Astrocyte (in vitro differentiated cells and primary cell): ENCODE results near the gene CACNB2. TPM values are rescaled to one million over a fixed set of nuclear protein-coding genes. Genes with fewer than 3 reads are reported as not detected.

Source experiments
- DNase-seq: peaks from one replicate; pipeline ENCODE4 v3.0.0-alpha.2; 2010; ENCODE audit warnings: low read depth
- FAIRE-seq: peaks from 2 replicates; lab custom pipeline; 2011; peaks lifted over from hg19 to GRCh38; lab: Jason Lieb, UNC
- H2AFZ ChIP-seq: 2 replicates; pipeline ENCODE4 v1.6.0; 2012; ENCODE audit warnings: low read depth, low read length, inconsistent platforms
- H3K27ac ChIP-seq: 2 replicates; pipeline ENCODE4 v1.5.1; 2011; ENCODE audit warnings: low read depth, low read length, inconsistent platforms
- H3K27me3 ChIP-seq: 2 replicates; pipeline ENCODE4 v1.6.0; 2011; ENCODE audit warnings: low read length, inconsistent platforms; ENCODE audit not compliant: insufficient read depth
- H3K36me3 ChIP-seq: 2 replicates; pipeline ENCODE4 v1.5.1; 2011; ENCODE audit warnings: low read length, inconsistent platforms; ENCODE audit not compliant: insufficient read depth
- H3K4me1 ChIP-seq: 2 replicates; pipeline ENCODE4 v1.5.1; 2011; ENCODE audit warnings: low read length, inconsistent platforms; ENCODE audit not compliant: insufficient read depth
- H3K4me2 ChIP-seq: 2 replicates; pipeline ENCODE4 v1.6.0; 2012; ENCODE audit warnings: low read length, inconsistent platforms
- H3K4me3 ChIP-seq: 2 replicates; pipeline ENCODE4 v1.5.1; 2011; ENCODE audit warnings: low read depth, mild to moderate bottlenecking, low read length, inconsistent platforms; ENCODE audit not compliant: insufficient read depth
- H3K79me2 ChIP-seq: 2 replicates; pipeline ENCODE4 v1.6.0; 2012; ENCODE audit warnings: mild to moderate bottlenecking, low read length, inconsistent platforms; ENCODE audit not compliant: insufficient read depth
- H3K9ac ChIP-seq: 2 replicates; pipeline ENCODE4 v1.6.0; 2012; ENCODE audit warnings: mild to moderate bottlenecking, low read length, inconsistent platforms
- H3K9me3 ChIP-seq: 2 replicates; pipeline ENCODE4 v1.5.1; 2012; ENCODE audit warnings: low read depth, mild to moderate bottlenecking, low read length, inconsistent platforms; ENCODE audit not compliant: insufficient read depth
- H4K20me1 ChIP-seq: 2 replicates; pipeline ENCODE4 v1.6.0; 2012; ENCODE audit warnings: low read length, inconsistent platforms; ENCODE audit not compliant: insufficient read depth
- H3K27ac Mint-ChIP-seq: one replicate; pipeline ENCODE4 v1.8.0; 2021; ENCODE audit warnings: mild to moderate bottlenecking, mixed read lengths; ENCODE audit not compliant: unreplicated experiment
- H3K27me3 Mint-ChIP-seq: one replicate; pipeline ENCODE4 v1.8.0; 2021; ENCODE audit warnings: low read depth, mixed read lengths; ENCODE audit not compliant: unreplicated experiment
- H3K36me3 Mint-ChIP-seq: one replicate; pipeline ENCODE4 v1.8.0; 2021; ENCODE audit warnings: low read depth, mixed read lengths; ENCODE audit not compliant: unreplicated experiment
- H3K4me1 Mint-ChIP-seq: one replicate; pipeline ENCODE4 v1.8.0; 2021; ENCODE audit warnings: low read depth, mixed read lengths; ENCODE audit not compliant: unreplicated experiment
- H3K4me3 Mint-ChIP-seq: one replicate; pipeline ENCODE4 v1.8.0; 2021; ENCODE audit warnings: mild to moderate bottlenecking, moderate library complexity, mixed read lengths; ENCODE audit not compliant: unreplicated experiment
- H3K9me3 Mint-ChIP-seq: one replicate; pipeline ENCODE4 v1.8.0; 2021; ENCODE audit warnings: mild to moderate bottlenecking, mixed read lengths; ENCODE audit not compliant: unreplicated experiment
- EZH2 ChIP-seq: IDR thresholded peaks from 2 replicates; pipeline ENCODE4 v1.6.1; 2012; ENCODE audit warnings: mild to moderate bottlenecking, low read length, inconsistent platforms; ENCODE audit not compliant: insufficient read depth
- total RNA-seq: library from RNA; stranded (reverse); gene quantifications from 2 replicates; pipeline ENCODE4 v1.2.1, GENCODE V29; 2021
- TF ChIP-seq, protein P1 (sequence below): IDR thresholded peaks from 2 replicates; pipeline ENCODE4 v1.5.1; 2011; ENCODE audit warnings: low read depth, mild to moderate bottlenecking, inconsistent platforms, low read length, moderate library complexity; ENCODE audit not compliant: insufficient read depth

Gene CACNB2
- total RNA-seq, 1 donor from 2014 or later: 0.66 TPM

DNA sequence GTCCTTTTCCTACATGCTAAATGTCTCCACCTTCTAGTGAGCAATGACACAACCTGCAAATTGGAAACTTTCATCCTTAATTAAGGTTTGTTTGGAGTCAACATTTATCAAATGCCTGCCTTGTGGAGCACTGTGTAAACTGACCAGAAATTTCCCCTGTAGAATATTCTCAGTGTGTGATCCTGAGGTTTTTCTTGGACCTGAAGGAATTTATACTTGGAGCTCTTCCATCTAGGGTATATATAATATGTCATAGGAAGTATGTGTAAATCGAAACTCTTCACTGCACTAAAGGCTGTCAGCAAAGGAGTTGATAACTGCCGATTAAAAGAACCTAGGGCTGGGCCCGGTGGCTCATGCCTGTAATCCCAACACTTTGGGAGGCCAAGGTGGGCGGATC, 358.8 kb downstream of the CACNB2 start:
- no peak overlapping the region for H3K4me3 Mint-ChIP-seq
- H3K36me3 Mint-ChIP-seq: no peaks in the 10 kb centered on the region
- peaks cover 9% of the 10 kb centered on the region for H3K4me1 ChIP-seq
- no peaks in the 10 kb centered on the region for H3K9me3 ChIP-seq
- H3K4me2 ChIP-seq: no peak overlapping the region
- H3K27ac ChIP-seq: no peak overlapping the region
- no peaks in the 10 kb centered on the region for H3K27me3 ChIP-seq
- FAIRE-seq (no peak), DNase-seq (no peak)
- H3K9ac ChIP-seq: no peak overlapping the region
- no peaks in the 10 kb centered on the region for H3K27me3 Mint-ChIP-seq
- H3K4me3 ChIP-seq: no peak overlapping the region
- H3K27ac Mint-ChIP-seq: no peak overlapping the region
- no peaks in the 10 kb centered on the region for H4K20me1 ChIP-seq
- no peak overlapping the region for H2AFZ ChIP-seq
- no peaks in the 10 kb centered on the region for H3K79me2 ChIP-seq
- no peak for TF ChIP-seq EZH2
- TF ChIP-seq, protein P1, sequence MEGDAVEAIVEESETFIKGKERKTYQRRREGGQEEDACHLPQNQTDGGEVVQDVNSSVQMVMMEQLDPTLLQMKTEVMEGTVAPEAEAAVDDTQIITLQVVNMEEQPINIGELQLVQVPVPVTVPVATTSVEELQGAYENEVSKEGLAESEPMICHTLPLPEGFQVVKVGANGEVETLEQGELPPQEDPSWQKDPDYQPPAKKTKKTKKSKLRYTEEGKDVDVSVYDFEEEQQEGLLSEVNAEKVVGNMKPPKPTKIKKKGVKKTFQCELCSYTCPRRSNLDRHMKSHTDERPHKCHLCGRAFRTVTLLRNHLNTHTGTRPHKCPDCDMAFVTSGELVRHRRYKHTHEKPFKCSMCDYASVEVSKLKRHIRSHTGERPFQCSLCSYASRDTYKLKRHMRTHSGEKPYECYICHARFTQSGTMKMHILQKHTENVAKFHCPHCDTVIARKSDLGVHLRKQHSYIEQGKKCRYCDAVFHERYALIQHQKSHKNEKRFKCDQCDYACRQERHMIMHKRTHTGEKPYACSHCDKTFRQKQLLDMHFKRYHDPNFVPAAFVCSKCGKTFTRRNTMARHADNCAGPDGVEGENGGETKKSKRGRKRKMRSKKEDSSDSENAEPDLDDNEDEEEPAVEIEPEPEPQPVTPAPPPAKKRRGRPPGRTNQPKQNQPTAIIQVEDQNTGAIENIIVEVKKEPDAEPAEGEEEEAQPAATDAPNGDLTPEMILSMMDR: no peak
- H3K9me3 Mint-ChIP-seq: no peaks in the 10 kb centered on the region
- H3K36me3 ChIP-seq: no peaks in the 10 kb centered on the region
- H3K4me1 Mint-ChIP-seq: peaks cover 24% of the 10 kb centered on the region

DNA sequence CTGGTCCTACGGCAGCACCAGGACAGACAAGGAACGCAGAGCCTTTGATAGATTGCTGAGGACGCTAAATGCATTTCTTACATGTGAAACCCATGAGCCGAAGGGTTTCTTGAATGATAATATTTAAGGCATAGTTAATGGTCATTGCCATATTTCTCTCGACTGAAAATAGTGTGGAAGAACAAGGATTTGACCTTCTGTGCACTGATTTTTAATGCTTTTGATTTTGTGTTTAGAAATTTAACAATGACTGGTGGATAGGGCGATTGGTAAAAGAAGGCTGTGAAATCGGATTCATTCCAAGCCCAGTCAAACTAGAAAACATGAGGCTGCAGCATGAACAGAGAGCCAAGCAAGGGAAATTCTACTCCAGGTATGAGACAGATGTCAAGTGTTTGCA, 360.4 kb downstream of the CACNB2 start:
- H3K36me3 ChIP-seq: no peaks in the 10 kb centered on the region
- Mint-ChIP-seq H3K36me3 (no peaks in the 10 kb centered on the region), H3K4me3 (no peak overlapping the region), H3K4me1 (peaks cover 24% of the 10 kb centered on the region), H3K9me3 (no peaks in the 10 kb centered on the region), H3K27ac (peak overlapping the region; percentile 44), H3K27me3 (no peaks in the 10 kb centered on the region)
- H2AFZ ChIP-seq: no peak overlapping the region
- DNase-seq (no peak), FAIRE-seq (no peak)
- H3K4me3 ChIP-seq: no peak overlapping the region
- H3K4me2 ChIP-seq: no peak overlapping the region
- no peak overlapping the region for H3K9ac ChIP-seq
- peaks cover 9% of the 10 kb centered on the region for H3K4me1 ChIP-seq
- H3K27ac ChIP-seq: no peak overlapping the region
- H3K27me3 ChIP-seq: no peaks in the 10 kb centered on the region
- no peak for TF ChIP-seq EZH2
- TF ChIP-seq, protein P1: no peak
- H3K9me3 ChIP-seq: no peaks in the 10 kb centered on the region
- H4K20me1 ChIP-seq: no peaks in the 10 kb centered on the region
- H3K79me2 ChIP-seq: no peaks in the 10 kb centered on the region

DNA sequence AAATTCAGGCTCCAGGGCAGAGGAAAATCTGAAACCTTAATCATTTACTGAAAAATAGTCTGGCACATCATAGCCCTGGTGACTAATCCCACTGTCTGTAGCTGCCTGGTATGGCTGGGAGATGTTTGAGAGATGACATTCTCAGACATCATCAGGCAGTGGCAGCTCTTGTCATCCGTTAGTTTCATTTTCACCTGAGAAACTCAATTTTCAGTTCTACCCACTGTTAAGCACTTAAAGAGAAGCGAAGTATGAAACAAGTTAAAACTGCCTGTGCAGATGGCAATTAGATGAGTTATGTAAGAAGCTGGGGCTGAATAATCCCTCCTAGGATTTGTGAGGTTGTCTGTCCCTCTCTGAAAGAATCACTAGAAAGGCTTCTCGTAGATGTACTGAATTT, 361.0 kb downstream of the CACNB2 start:
- DNase-seq: peak; percentile 46
- H2AFZ ChIP-seq: peak overlapping the region; percentile 16
- no peak overlapping the region for H3K4me3 ChIP-seq

More for the DNA sequence above, 361.0 kb downstream of the CACNB2 start:
- Histone ChIP-seq H3K4me1 (peaks cover 9% of the 10 kb centered on the region), H3K27ac (peak overlapping the region; percentile 4), H3K79me2 (no peaks in the 10 kb centered on the region), H3K9me3 (no peaks in the 10 kb centered on the region), H3K27me3 (no peaks in the 10 kb centered on the region), H3K4me2 (peak overlapping the region; percentile 66), H3K36me3 (no peaks in the 10 kb centered on the region), H3K9ac (no peak overlapping the region), H4K20me1 (no peaks in the 10 kb centered on the region)
- Mint-ChIP-seq H3K36me3 (no peaks in the 10 kb centered on the region), H3K9me3 (no peaks in the 10 kb centered on the region), H3K4me1 (peaks cover 24% of the 10 kb centered on the region), H3K27me3 (no peaks in the 10 kb centered on the region), H3K27ac (peak overlapping the region; percentile 44), H3K4me3 (no peak overlapping the region)
- FAIRE-seq: no peak
- TF ChIP-seq, protein P1: no peak
- no peak for TF ChIP-seq EZH2
